Left lung (tissue), 10 donors: Measurements from ENCODE around the gene DEGS2. TPM values are rescaled to one million over a fixed set of nuclear protein-coding genes. Genes with fewer than 3 reads are reported as not detected.

Experiments
- ATAC-seq: fragments of 200-7000 bp; cut with Tn5 transposase; one replicate; pipeline ENCODE4 v1.9.1; 2020; ENCODE audit warnings: moderate library complexity
- DNase-seq, 4 donors: peaks; one replicate each; pipeline ENCODE4 v3.0.0-alpha.2; 2013 to 2020
- H3K27ac ChIP-seq, 2 donors: fragments of 200-600 bp; sonication (generic) in 1 of 2; one replicate each; pipeline versions ENCODE4 v1.5.0 to v1.8.0; 2020 to 2021
- H3K27me3 ChIP-seq, 2 donors: fragments of 200-600 bp; sonication (generic) in 1 of 2; one replicate each; pipeline versions ENCODE4 v1.5.0 to v1.8.0; 2020 to 2021
- H3K36me3 ChIP-seq, 2 donors: fragments of 200-600 bp; sonication (generic) in 1 of 2; one replicate each; pipeline versions ENCODE4 v1.5.0 to v1.8.0; 2020 to 2021
- H3K4me1 ChIP-seq, 2 donors: fragments of 200-600 bp; one replicate each; pipeline ENCODE4 v1.8.0; 2021
- H3K4me3 ChIP-seq, 2 donors: fragments of 200-600 bp; sonication (generic) in 1 of 2; one replicate each; pipeline versions ENCODE4 v1.5.0 to v1.8.0; 2020 to 2021; ENCODE audit warnings: mild to moderate bottlenecking in 1 of 2
- H3K9me3 ChIP-seq, 2 donors: fragments of 200-600 bp; sonication (generic) in 1 of 2; one replicate each; pipeline versions ENCODE4 v1.5.0 to v1.8.0; 2020 to 2021
- CTCF ChIP-seq, 2 donors: fragments of 200-600 bp; sonication (generic) in 1 of 2; IDR thresholded peaks; one replicate each; pipeline versions ENCODE4 v1.5.0 to v1.8.0; 2021; ENCODE audit warnings: antibody characterized with exemption in 2 of 2
- intact Hi-C, 2 donors: fragments of 100-400 bp; cut with DNase I; formaldehyde crosslinking; loops; one replicate each; pipeline versions ENCODE4 v1.11.2 to v1.14.2; 2022
- polyA plus RNA-seq, 6 donors: library from polyadenylated mRNA; unstranded; fragments of 120-200 nt; gene quantifications; one replicate each; pipeline ENCODE4 v1.2.1, GENCODE V29; 2013; ENCODE audit not compliant: insufficient read length in 6 of 6
- total RNA-seq, 2 donors: library from RNA; stranded (reverse); fragmentation: NEBNext Ultra II Directional; extraction: Animal tissue kit (Norgen Biotek cat#: 25700); gene quantifications; one replicate each; pipeline ENCODE4 v1.2.1, GENCODE V29; 2021
- donor health status: DM: no; HTN: yes; CAD: no.
- donor health status: DM: no; HTN: no; CAD: no.

DEGS2 gene
- total and polyA plus RNA-seq, 8 donors = 2.0 to 8.3 (median 5.6) TPM

GRCh38 chr14:100115726-100116125 lies 43.7 kb downstream of the DEGS2 start:
- Histone ChIP-seq H3K27me3 (no peaks in the 10 kb centered on the region), H3K4me1 (no peaks in the 10 kb centered on the region), H3K27ac (no peak overlapping the region), H3K9me3 (no peaks in the 10 kb centered on the region), H3K36me3 (peaks cover 0 to 14% of the 10 kb centered on the region in 2 donors), H3K4me3 (no peak overlapping the region)
- TF ChIP-seq CTCF (IDR thresholded peaks at IDR 0.05) = no peak
- DNase-seq (no peak), ATAC-seq (no peak)
- intact Hi-C loops = loop anchor here in 1 of 2 donors (10.0 kb wide), 1 partner anchor 69 kb away; no protein-coding TSS in a partner anchor

DNA sequence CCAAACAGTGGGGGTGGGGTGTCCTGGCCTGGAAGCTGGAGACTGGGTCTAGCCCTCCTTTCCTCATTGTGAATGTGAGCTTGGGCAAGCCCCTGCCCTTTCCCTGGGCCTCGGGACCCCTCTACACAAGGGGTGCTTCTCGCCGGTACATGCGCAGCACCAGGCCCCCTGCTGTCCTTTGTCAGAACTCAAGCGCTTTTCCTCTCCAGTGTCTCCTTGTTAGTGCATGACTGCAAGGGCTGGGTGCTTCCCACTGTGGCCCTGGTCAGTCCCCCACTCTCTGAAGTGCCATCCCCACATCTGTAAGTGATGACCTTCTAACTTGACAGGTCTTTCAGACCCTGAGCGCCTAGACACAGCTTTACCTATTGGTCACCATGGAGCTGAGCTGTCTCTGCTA lies 44.2 kb downstream of the DEGS2 start:
- intact Hi-C loops = loop anchor here in 1 of 2 donors (10.0 kb wide), 1 partner anchor 70 kb away; no protein-coding TSS in a partner anchor

DNA sequence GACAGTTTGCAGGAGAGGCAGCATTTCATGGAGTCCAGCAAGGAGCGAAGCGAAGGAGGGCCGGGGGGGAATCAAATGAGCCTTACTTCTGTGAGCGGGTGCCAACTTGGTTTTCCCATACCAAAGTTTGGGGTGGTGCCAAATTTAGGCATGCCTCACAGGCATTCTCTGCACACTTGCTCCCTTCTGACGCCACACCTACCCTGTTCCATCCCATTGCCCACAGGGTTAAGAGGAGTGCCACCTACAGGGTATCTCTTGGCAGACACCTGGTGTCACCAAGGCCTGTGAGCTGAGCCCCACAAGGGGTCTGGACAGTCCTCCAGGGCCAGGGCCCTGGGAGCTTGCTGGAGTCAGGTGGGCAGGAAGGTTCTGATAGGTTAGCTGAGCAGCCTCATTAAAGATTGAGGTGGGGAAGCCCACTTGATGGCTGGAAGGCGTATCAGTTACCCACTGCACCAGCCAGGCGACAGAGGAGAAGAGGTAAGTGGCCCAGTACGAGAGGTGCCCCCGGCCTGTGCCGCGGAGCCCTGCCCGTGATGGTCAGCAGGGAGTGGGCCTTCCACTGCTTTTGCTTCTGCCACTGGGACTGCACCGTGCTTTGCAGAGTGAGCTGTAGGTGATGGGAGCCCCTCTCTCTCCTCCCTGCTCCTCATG lies 45.2 kb downstream of the DEGS2 start:
- intact Hi-C loops = loop anchor here in 1 of 2 donors (10.0 kb wide), 1 partner anchor 71 kb away; no protein-coding TSS in a partner anchor
- no peak for TF ChIP-seq CTCF (IDR thresholded peaks at IDR 0.05)

More for the DNA sequence above, 44.2 kb downstream of the DEGS2 start:
- H3K4me1 ChIP-seq = no peaks in the 10 kb centered on the region
- H3K27ac ChIP-seq = no peak overlapping the region
- no peaks in the 10 kb centered on the region for H3K9me3 ChIP-seq
- no peaks in the 10 kb centered on the region for H3K27me3 ChIP-seq
- no peak for ATAC-seq
- peaks cover 0 to 14% of the 10 kb centered on the region in 2 donors for H3K36me3 ChIP-seq
- no peak for TF ChIP-seq CTCF (IDR thresholded peaks at IDR 0.05)
- H3K4me3 ChIP-seq = no peak overlapping the region
- DNase-seq = no peak

GRCh38 chr14:100111931-100112704 lies 47.3 kb downstream of the DEGS2 start:
- intact Hi-C loops = loop anchor here in 1 of 2 donors (10.0 kb wide), 1 partner anchor 73 kb away; no protein-coding TSS in a partner anchor
- Histone ChIP-seq H3K4me3 (no peak overlapping the region), H3K36me3 (peaks cover 0 to 8% of the 10 kb centered on the region in 2 donors), H3K27ac (no peak overlapping the region), H3K27me3 (no peaks in the 10 kb centered on the region), H3K4me1 (peaks cover 6 to 18% of the 10 kb centered on the region in 2 donors), H3K9me3 (no peaks in the 10 kb centered on the region)
- DNase-seq (peak in 3 of 4 donors; percentile 15 to 52 (median 36)), ATAC-seq (no peak)
- TF ChIP-seq CTCF (IDR thresholded peaks at IDR 0.05) = no peak

More for the DNA sequence above, 45.2 kb downstream of the DEGS2 start:
- H3K27ac ChIP-seq = no peak overlapping the region
- DNase-seq = no peak
- H3K36me3 ChIP-seq = peaks cover 0 to 12% of the 10 kb centered on the region in 2 donors
- H3K27me3 ChIP-seq = no peaks in the 10 kb centered on the region
- H3K4me1 ChIP-seq = no peaks in the 10 kb centered on the region
- no peak overlapping the region for H3K4me3 ChIP-seq
- H3K9me3 ChIP-seq = no peaks in the 10 kb centered on the region
- no peak for ATAC-seq

GRCh38 chr14:100110816-100111215 lies 48.6 kb downstream of the DEGS2 start:
- no peaks in the 10 kb centered on the region for H3K9me3 ChIP-seq
- no peaks in the 10 kb centered on the region for H3K27me3 ChIP-seq
- no peak overlapping the region for H3K27ac ChIP-seq
- peaks cover 6 to 31% of the 10 kb centered on the region in 2 donors for H3K4me1 ChIP-seq
- TF ChIP-seq CTCF (IDR thresholded peaks at IDR 0.05) = no peak
- peak in 1 of 4 donors; percentile 10 for DNase-seq
- intact Hi-C loops = loop anchor here in 1 of 2 donors (10.0 kb wide), 1 partner anchor 74 kb away; no protein-coding TSS in a partner anchor
- ATAC-seq = no peak
- no peaks in the 10 kb centered on the region for H3K36me3 ChIP-seq
- H3K4me3 ChIP-seq = no peak overlapping the region
